ENCODE results near the gene SH3BP1.

The SH3BP1 gene

GRCh38 chr22:37690407-37690806, 50.9 kb downstream of the SH3BP1 start:
- no peak for TF ChIP-seq CTCF (IDR thresholded peaks at IDR 0.05)

GRCh38 chr22:37690901-37691504, 51.5 kb downstream of the SH3BP1 start:
- no peak for TF ChIP-seq CTCF (IDR thresholded peaks at IDR 0.05)

- TF ChIP-seq CTCF (IDR thresholded peaks at IDR 0.05): no peak
Observed at GRCh38 chr22:37692627-37693285, 53.3 kb downstream of the SH3BP1 start.

GRCh38 chr22:37696657-37697537, 57.4 kb downstream of the SH3BP1 start, which contains the start of gene TRIOBP:
Gene TRIOBP (plus strand): TSS chr22:37697048. CDS start chr22:37701366, 4,318 bp downstream.
- TF ChIP-seq CTCF (IDR thresholded peaks at IDR 0.05): peak; percentile 64

- TF ChIP-seq CTCF (IDR thresholded peaks at IDR 0.05): no peak
Observed at GRCh38 chr22:37697538-37697835, 58.0 kb downstream of the SH3BP1 start.

GRCh38 chr22:37701141-37701786, 61.8 kb downstream of the SH3BP1 start:
- TF ChIP-seq CTCF (IDR thresholded peaks at IDR 0.05): no peak

GRCh38 chr22:37703906-37704305, 64.4 kb downstream of the SH3BP1 start:
- TF ChIP-seq CTCF (IDR thresholded peaks at IDR 0.05): no peak
